HG02763 (cell line): ENCODE data around the gene TNRC6A.
A peak's percentile ranks its signal among the peaks of the same experiment; 100 is the strongest.
"Not testable (repeated sequence)": the region's sequence is repeated elsewhere in the genome, so short reads cannot be mapped to it uniquely, and the experiment has no call there.

Experiments
- ATAC-seq: cut with Tn5 transposase; IDR thresholded peaks from one replicate; pipeline ENCODE4 v1.9.1; 2021; ENCODE audit warnings: mild to moderate bottlenecking, moderate library complexity; ENCODE audit not compliant: unreplicated experiment

The TNRC6A gene

DNA sequence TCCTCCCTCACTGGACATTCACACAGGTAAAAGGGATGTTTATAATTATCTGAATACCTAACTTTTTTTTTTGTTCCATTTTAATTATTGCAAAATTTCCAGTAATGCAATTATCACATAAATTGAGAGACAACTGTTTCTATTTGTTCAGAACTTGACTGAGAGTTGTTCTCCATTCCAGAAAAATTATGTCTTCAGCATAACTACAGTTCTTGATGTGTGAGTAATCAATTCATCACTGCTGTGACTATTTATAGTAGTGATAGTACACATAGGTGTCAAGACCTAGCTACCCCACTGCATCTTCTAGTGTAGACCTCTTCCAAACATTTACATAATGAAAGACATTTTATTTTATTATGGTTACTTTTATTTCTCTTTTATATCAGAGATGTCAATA lies 5.8 kb upstream of the TNRC6A start:
- no peak for ATAC-seq

DNA sequence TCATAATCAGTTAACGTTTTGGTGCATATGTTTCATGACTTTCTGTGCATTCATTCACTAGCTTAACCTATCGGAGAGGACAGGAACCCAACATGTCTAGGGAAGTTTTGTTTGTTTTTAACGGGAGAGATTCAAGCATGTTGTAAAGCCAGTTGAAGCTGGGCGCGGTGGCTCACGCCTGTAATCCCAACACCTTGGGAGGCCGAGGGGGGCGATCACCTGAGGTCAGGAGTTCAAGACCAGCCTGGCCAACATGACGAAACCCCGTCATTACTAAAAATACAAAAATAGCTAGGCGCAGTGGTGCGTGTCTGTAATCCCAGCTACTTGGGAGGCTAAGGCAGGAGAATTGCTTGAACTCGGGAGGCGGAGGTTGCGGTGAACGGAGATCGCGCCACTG lies 1.4 kb upstream of the TNRC6A start:
- ATAC-seq, result no peak

- peak; percentile 3 for ATAC-seq
These were observed 584 bp upstream of the TNRC6A start for GRCh38 chr16:24728891-24729242.

- no peak for ATAC-seq
These were observed 732 bp downstream of the TNRC6A start for GRCh38 chr16:24729951-24730815.

- ATAC-seq, result no peak
These were observed 1.5 kb downstream of the TNRC6A start for GRCh38 chr16:24730914-24731313.

DNA sequence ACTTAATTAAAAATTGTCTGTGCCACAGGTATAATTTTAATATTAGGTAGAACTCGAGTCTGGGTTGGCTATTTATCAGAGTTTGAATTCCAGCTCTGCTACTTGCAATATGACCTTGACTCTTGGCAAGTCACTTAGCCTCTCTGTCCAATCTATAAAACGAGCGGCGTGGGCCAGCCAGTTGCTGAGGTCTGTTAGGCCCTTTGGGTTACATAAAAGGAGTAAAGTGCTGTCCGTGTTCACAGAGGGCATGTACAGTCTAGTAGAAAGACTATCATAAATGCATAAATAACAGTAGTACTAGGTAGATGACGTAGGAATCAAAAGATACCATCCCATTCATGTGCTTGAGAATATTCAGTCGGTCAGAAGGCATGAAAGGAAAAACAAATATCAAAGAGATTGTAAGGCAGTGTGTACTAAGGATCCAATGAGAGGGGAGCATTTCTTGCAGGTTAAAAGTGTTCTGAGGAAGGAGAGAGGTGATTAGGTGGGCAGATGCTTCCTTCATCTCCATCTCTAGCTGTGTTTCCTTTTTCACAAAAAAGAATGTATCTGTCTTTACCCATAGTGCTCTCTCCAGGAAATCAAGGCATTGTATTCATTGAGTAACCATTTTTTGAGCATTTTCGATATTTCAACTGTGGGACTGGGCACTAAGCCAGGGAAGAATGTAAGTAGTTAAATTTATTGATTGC lies 2.4 kb downstream of the TNRC6A start:
- ATAC-seq, result no peak

DNA sequence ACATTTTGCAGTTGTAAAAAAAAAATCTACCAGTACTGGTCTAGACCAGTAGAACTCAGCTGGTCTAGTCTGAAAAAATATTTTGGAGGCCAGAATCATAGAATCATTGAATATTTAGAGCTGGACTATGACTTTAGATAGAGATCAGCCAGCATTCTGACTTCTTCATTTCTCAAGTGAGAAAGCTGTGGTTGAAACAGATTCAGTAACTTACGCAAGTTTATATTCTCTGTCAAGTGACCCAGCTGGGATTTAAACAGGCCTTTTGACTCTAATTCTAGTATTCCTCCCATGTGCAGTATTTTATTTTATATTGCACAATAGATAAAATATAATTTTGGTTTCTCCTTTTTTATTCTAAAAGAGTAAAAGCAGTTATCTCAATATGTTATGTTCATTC lies 4.9 kb downstream of the TNRC6A start:
- no peak for ATAC-seq

- ATAC-seq, result no peak
These were observed 7.3 kb downstream of the TNRC6A start for GRCh38 chr16:24736758-24737157.

- no peak for ATAC-seq
These were observed 8.0 kb downstream of the TNRC6A start for GRCh38 chr16:24737391-24737871.

DNA sequence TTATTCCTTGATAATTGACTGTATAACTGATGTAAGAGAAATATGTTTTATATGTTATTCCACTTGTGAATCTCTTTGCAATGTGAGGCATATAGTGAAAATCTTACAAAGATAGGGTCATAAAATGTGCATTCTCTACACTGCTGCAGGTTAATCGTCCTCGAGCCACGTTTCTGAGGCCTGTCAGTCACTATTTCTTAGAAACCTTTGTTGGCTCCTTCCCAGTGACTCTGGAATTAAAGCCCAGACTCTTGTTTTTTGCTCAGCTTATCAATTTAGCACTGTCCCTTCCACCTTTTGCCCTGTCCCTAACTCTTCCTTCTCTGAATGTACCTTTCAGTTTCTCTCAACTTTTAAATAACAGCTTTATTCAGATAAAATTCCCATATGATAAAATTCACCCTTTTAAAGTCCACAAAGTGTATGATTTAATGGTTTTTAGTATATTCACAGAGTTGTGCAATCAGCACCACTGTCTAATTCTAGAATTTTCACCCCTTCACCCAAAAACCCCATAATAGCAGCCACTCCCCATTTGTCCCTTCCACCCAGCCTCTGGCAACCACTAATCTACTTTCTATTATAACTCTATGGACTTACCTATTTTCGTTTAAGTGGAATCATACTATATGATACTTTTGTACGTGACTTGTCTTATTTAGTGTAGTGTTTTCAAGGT lies 8.6 kb downstream of the TNRC6A start:
- no peak for ATAC-seq

GRCh38 chr16:24738895-24739294 lies 9.4 kb downstream of the TNRC6A start:
- ATAC-seq, result no peak

DNA sequence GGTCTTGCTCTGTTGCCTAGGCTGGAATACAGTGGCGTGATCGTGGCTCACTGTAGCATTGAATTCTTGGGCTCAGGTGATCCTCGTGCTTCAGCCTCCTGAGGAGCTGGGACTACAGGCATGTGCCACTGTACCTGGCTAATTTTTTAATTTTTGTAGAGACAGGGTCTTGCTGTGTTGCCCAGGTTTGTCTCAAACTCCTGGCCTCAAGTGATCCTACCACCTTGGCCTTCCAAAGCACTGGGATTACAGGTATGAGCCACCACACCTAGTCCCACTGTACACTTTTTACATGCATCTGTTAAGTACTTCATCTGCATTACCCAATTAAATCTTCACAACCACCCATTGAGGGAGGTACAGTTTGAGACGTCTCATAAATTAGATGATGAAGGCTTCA lies 12.4 kb downstream of the TNRC6A start:
- no peak for ATAC-seq

- not testable (repeated sequence) for ATAC-seq
These were observed 13.2 kb downstream of the TNRC6A start for GRCh38 chr16:24742610-24743009.

DNA sequence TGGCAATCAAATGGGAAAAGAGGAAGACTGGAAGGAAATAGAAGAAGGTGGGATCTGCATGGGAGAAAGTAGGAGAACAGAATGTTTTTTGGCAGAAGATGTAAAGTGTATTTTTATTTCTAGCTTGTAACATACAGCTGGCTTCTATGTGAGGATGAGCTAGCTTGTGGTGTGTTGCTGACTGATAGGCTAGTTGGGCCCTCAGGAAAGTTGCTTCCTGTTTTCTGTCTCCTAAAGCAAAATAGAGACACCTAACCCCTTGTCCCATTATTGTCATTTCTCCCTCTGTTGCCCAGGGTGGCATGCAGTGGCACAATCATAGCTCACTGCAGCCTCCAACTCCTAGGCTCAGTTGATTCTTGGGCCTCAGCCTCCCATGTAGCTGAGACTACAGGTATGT lies 15.9 kb downstream of the TNRC6A start:
- no peak for ATAC-seq

DNA sequence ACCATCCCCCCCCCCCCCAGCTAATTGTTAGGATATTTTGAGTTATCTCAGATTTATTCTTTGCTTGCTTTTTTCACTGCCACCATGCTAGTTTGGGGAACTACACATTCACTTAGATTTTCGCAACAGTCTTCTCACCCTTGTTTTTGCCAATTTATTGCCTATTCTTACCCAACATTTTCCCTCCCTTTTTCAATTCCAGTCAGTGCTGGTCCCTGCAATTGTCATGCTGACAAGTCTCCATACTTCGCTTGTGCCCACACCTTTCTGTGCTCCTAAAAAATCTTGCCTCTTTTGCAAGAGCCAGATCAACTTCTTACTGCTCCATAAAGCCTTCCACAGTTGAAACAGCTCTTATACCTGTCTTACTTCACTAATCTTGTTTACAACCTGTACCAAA lies 16.3 kb downstream of the TNRC6A start:
- no peak for ATAC-seq

GRCh38 chr16:24747441-24747840 lies 18.0 kb downstream of the TNRC6A start:
- no peak for ATAC-seq

DNA sequence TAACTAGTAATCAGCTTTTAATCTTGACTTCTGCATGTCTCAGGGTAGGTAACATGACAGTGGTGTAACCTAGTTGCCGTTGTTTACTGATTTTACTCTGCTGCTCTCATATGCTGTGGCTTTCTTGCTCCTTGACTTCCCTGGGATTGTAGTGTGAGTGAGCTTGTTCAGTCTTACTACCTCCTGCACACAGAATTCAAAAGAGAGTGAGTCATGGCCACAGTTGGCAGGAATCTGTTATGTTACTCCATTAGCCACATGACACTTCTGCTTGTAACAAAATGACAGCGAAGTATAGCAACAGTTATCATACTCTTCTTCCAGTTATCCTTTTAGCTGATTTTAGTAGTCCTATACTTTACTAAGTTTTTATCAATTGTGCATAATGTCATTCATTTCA lies 18.8 kb downstream of the TNRC6A start:
- no peak for ATAC-seq

DNA sequence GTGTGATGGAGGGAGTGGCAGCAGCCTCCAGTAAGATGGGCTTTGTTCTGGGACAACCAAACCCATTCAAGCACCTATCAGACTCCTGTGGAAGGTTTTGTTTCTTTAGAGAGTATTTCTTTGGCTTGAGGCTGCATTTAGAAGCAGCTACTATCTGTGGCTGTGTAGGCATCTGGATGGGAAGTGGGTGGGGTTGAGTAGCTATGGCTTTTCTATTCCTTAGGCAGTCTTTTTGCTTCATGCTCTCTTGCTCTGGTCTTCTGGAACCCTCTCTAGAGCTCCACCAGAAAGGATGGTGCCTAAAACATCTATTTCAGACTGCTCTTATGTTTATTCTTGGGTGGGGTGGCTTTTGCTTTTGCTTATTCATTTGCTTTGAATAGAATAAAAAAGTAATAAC lies 19.9 kb downstream of the TNRC6A start:
- no peak for ATAC-seq

GRCh38 chr16:24749872-24750271 lies 20.4 kb downstream of the TNRC6A start:
- not testable (repeated sequence) for ATAC-seq

DNA sequence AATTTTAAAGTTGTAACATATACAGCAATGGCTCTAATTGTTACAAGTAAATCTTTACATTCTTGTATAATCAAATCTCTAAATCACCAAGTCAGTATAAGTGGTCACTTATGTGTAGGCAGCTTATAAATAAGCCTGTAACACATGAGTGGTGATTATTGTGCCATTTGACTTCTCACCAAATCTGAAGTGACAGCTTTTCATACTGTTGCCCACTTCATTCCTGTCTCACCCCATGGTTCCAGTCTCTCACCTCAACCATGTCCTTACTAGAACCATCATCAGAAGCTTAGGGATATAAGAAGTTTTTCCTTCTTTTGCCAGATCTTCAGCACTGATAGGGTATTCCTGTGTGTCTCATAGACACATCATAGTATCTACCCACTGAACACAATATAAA lies 23.5 kb downstream of the TNRC6A start:
- no peak for ATAC-seq

DNA sequence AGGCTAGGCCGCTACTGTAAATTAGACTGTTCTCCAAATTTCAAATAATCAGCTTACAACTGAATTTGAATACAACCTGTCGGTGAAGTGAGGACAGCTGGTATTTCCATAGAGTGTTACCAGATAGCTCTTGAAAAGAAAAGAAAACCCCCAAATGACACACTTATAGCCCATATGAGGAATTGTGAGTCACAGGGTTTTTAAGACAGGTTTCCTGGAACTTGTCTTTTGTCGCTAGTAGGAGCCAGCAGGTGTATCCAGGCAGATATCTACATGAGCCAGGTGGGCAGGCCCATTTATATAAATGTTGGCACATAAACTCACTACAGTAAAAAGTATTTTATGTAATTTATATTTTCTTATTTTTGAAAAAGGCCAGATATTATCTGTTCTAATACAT lies 24.0 kb downstream of the TNRC6A start:
- no peak for ATAC-seq

DNA sequence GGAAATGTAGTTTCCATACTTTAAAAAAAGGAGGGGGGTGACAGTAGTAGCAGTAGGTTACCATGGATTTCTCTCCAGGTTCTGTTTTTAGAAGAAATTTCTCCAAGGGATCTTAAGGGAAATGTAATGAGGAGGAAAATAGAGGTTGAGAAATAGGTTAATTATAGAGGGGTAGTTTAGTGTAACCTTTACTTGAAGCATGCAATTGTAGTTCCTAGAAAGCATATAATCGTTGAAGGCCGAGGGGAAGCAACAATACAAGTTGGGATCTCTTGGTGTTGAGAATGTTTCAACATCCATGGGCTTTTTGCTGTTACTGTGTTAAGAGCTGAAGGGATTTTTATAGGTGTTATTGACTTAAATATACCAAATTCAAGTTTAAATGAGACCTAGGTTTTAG lies 25.1 kb downstream of the TNRC6A start:
- no peak for ATAC-seq
